GM21529 (cell line): ENCODE results near the gene DDX28.
"Not testable (repeated sequence)": the region's sequence is repeated elsewhere in the genome, so short reads cannot be mapped to it uniquely, and the experiment has no call there.

ENCODE experiments used
- ATAC-seq: cut with Tn5 transposase; IDR thresholded peaks from one replicate; pipeline ENCODE4 v1.9.1; 2021; ENCODE audit not compliant: unreplicated experiment

The DDX28 gene

GRCh38 chr16:68037841-68038597 lies 15.0 kb upstream of the DDX28 start:
- no peak for ATAC-seq

- ATAC-seq = no peak
Measured at GRCh38 chr16:68035227-68035626, 12.2 kb upstream of the DDX28 start.

GRCh38 chr16:68033101-68033500 lies 10.1 kb upstream of the DDX28 start:
- ATAC-seq = no peak

GRCh38 chr16:68031951-68032350 lies 8.9 kb upstream of the DDX28 start:
- no peak for ATAC-seq

- not testable (repeated sequence) for ATAC-seq
Measured at GRCh38 chr16:68030108-68030507, 7.1 kb upstream of the DDX28 start.

- ATAC-seq = no peak
Measured at GRCh38 chr16:68028996-68029395, 6.0 kb upstream of the DDX28 start.

GRCh38 chr16:68022278-68022727 lies 729 bp downstream of the DDX28 start:
- ATAC-seq = peak; percentile 5

GRCh38 chr16:68021490-68021889 lies 1.5 kb downstream of the DDX28 start:
- ATAC-seq = no peak

GRCh38 chr16:68019167-68019680 lies 3.8 kb downstream of the DDX28 start:
- no peak for ATAC-seq

GRCh38 chr16:68015681-68016080 lies 7.4 kb downstream of the DDX28 start, which contains the start of gene DPEP2NB:
Gene DPEP2NB, minus strand, starts transcription at chr16:68015911. Its CDS starts 141 bp downstream, at chr16:68015770.
- ATAC-seq = no peak

GRCh38 chr16:68013440-68013839 lies 9.6 kb downstream of the DDX28 start:
- ATAC-seq = no peak

- ATAC-seq = not testable (repeated sequence)
Measured at GRCh38 chr16:68009872-68010271, 13.2 kb downstream of the DDX28 start.

GRCh38 chr16:68009157-68009735 lies 13.8 kb downstream of the DDX28 start:
- ATAC-seq = no peak

- ATAC-seq = no peak
Measured at GRCh38 chr16:68005786-68006286, 17.2 kb downstream of the DDX28 start.

GRCh38 chr16:68005211-68005610 lies 17.8 kb downstream of the DDX28 start:
- ATAC-seq = no peak

- ATAC-seq = no peak
Measured at GRCh38 chr16:68003031-68003430, 20.0 kb downstream of the DDX28 start.

- no peak for ATAC-seq
Measured at GRCh38 chr16:68000450-68000849, 22.6 kb downstream of the DDX28 start.

GRCh38 chr16:67999985-68000384 lies 23.0 kb downstream of the DDX28 start:
- no peak for ATAC-seq

GRCh38 chr16:67998779-67999688 lies 24.0 kb downstream of the DDX28 start, which contains the start of gene DPEP2:
Gene DPEP2, minus strand, starts transcription at chr16:67999484. Its CDS starts 6,272 bp downstream, at chr16:67993212.
- ATAC-seq = not testable (repeated sequence)

GRCh38 chr16:67998231-67998778 lies 24.7 kb downstream of the DDX28 start:
- not testable (repeated sequence) for ATAC-seq

GRCh38 chr16:67996666-67997065 lies 26.4 kb downstream of the DDX28 start:
- no peak for ATAC-seq
